ENCODE results near the gene PRR20G.

PRR20G gene

GRCh38 chr3:127255516-127255915 is 32.3 kb downstream of the PRR20G start:
- no peaks in the 10 kb centered on the region for H3K9me3 Mint-ChIP-seq
- H3K36me3 Mint-ChIP-seq (ENCODE audit: low read depth), result no peaks in the 10 kb centered on the region
- intact Hi-C loops (cut with micrococcal nuclease), result loop anchor here (5.0 kb wide), 1 partner anchor 202 kb away; no protein-coding TSS in a partner anchor
- H3K27me3 Mint-ChIP-seq, result peaks cover 13% of the 10 kb centered on the region
- no peak overlapping the region for H3K4me3 Mint-ChIP-seq
- H3K4me1 Mint-ChIP-seq (ENCODE audit: low read depth), result peaks cover 29% of the 10 kb centered on the region
- peak overlapping the region; percentile 1 for H3K27ac Mint-ChIP-seq

- Mint-ChIP-seq H3K9me3 (peaks cover 5% of the 10 kb centered on the region), H3K27me3 (peaks cover 12% of the 10 kb centered on the region), H3K27ac (no peak overlapping the region), H3K4me3 (no peak overlapping the region), H3K4me1 (ENCODE audit: low read depth) (peaks cover 28% of the 10 kb centered on the region), H3K36me3 (ENCODE audit: low read depth) (no peaks in the 10 kb centered on the region)
- intact Hi-C loops (cut with micrococcal nuclease), result loop anchor here (5.0 kb wide), 1 partner anchor 203 kb away; no protein-coding TSS in a partner anchor
Observed at GRCh38 chr3:127254730-127255129, 33.1 kb downstream of the PRR20G start.

GRCh38 chr3:127254033-127254644 is 33.7 kb downstream of the PRR20G start:
- intact Hi-C loops (cut with micrococcal nuclease), result no loop called here
- no peak overlapping the region for H3K4me3 Mint-ChIP-seq
- no peak overlapping the region for H3K27ac Mint-ChIP-seq
- peaks cover 22% of the 10 kb centered on the region for H3K4me1 Mint-ChIP-seq (ENCODE audit: low read depth)
- H3K9me3 Mint-ChIP-seq, result peaks cover 9% of the 10 kb centered on the region
- H3K27me3 Mint-ChIP-seq, result peaks cover 12% of the 10 kb centered on the region
- H3K36me3 Mint-ChIP-seq (ENCODE audit: low read depth), result no peaks in the 10 kb centered on the region

- intact Hi-C loops (cut with micrococcal nuclease), result no loop called here
- H3K4me3 Mint-ChIP-seq, result no peak overlapping the region
- no peak overlapping the region for H3K27ac Mint-ChIP-seq
- H3K4me1 Mint-ChIP-seq (ENCODE audit: low read depth), result peaks cover 21% of the 10 kb centered on the region
- peaks cover 12% of the 10 kb centered on the region for H3K27me3 Mint-ChIP-seq
- no peaks in the 10 kb centered on the region for H3K36me3 Mint-ChIP-seq (ENCODE audit: low read depth)
- peaks cover 16% of the 10 kb centered on the region for H3K9me3 Mint-ChIP-seq
Observed at GRCh38 chr3:127253491-127253890, 34.4 kb downstream of the PRR20G start.

GRCh38 chr3:127252446-127252845 is 35.4 kb downstream of the PRR20G start:
- H3K4me3 Mint-ChIP-seq, result no peak overlapping the region
- H3K9me3 Mint-ChIP-seq, result peaks cover 26% of the 10 kb centered on the region
- H3K36me3 Mint-ChIP-seq (ENCODE audit: low read depth), result no peaks in the 10 kb centered on the region
- peaks cover 19% of the 10 kb centered on the region for H3K4me1 Mint-ChIP-seq (ENCODE audit: low read depth)
- peaks cover 12% of the 10 kb centered on the region for H3K27me3 Mint-ChIP-seq
- no peak overlapping the region for H3K27ac Mint-ChIP-seq
- intact Hi-C loops (cut with micrococcal nuclease), result no loop called here

GRCh38 chr3:127250032-127250431 is 37.8 kb downstream of the PRR20G start:
- H3K36me3 Mint-ChIP-seq (ENCODE audit: low read depth), result no peaks in the 10 kb centered on the region

GRCh38 chr3:127247292-127247691 is 40.6 kb downstream of the PRR20G start:
- H3K9me3 Mint-ChIP-seq, result peaks cover 55% of the 10 kb centered on the region
- H3K4me1 Mint-ChIP-seq (ENCODE audit: low read depth), result no peaks in the 10 kb centered on the region
- H3K36me3 Mint-ChIP-seq (ENCODE audit: low read depth), result no peaks in the 10 kb centered on the region
- no peak overlapping the region for H3K27ac Mint-ChIP-seq
- no peak overlapping the region for H3K4me3 Mint-ChIP-seq
- intact Hi-C loops (cut with micrococcal nuclease), result no loop called here
- peaks cover 7% of the 10 kb centered on the region for H3K27me3 Mint-ChIP-seq

More at GRCh38 chr3:127250032-127250431, 37.8 kb downstream of the PRR20G start:
- intact Hi-C loops (cut with micrococcal nuclease), result no loop called here
- peaks cover 12% of the 10 kb centered on the region for H3K27me3 Mint-ChIP-seq
- H3K4me1 Mint-ChIP-seq (ENCODE audit: low read depth), result no peaks in the 10 kb centered on the region
- H3K4me3 Mint-ChIP-seq, result no peak overlapping the region
- H3K9me3 Mint-ChIP-seq, result peaks cover 49% of the 10 kb centered on the region
- H3K27ac Mint-ChIP-seq, result no peak overlapping the region

- Mint-ChIP-seq H3K4me3 (no peak overlapping the region), H3K36me3 (ENCODE audit: low read depth) (no peaks in the 10 kb centered on the region), H3K27me3 (peaks cover 2% of the 10 kb centered on the region), H3K27ac (no peak overlapping the region), H3K9me3 (peaks cover 20% of the 10 kb centered on the region), H3K4me1 (ENCODE audit: low read depth) (no peaks in the 10 kb centered on the region)
- intact Hi-C loops (cut with micrococcal nuclease), result no loop called here
Observed at GRCh38 chr3:127238602-127239001, 49.2 kb downstream of the PRR20G start.

- no peaks in the 10 kb centered on the region for H3K36me3 Mint-ChIP-seq (ENCODE audit: low read depth)
- peaks cover 20% of the 10 kb centered on the region for H3K9me3 Mint-ChIP-seq
- no peaks in the 10 kb centered on the region for H3K4me1 Mint-ChIP-seq (ENCODE audit: low read depth)
- H3K27me3 Mint-ChIP-seq, result peaks cover 2% of the 10 kb centered on the region
- H3K4me3 Mint-ChIP-seq, result no peak overlapping the region
- intact Hi-C loops (cut with micrococcal nuclease), result no loop called here
- no peak overlapping the region for H3K27ac Mint-ChIP-seq
Observed at GRCh38 chr3:127237835-127238234, 50.0 kb downstream of the PRR20G start.

- Mint-ChIP-seq H3K4me1 (ENCODE audit: low read depth) (no peaks in the 10 kb centered on the region), H3K27ac (no peak overlapping the region), H3K27me3 (peaks cover 2% of the 10 kb centered on the region), H3K4me3 (no peak overlapping the region), H3K9me3 (peaks cover 8% of the 10 kb centered on the region), H3K36me3 (ENCODE audit: low read depth) (no peaks in the 10 kb centered on the region)
- intact Hi-C loops (cut with micrococcal nuclease), result no loop called here
Observed at GRCh38 chr3:127235706-127236105, 52.1 kb downstream of the PRR20G start.

- Mint-ChIP-seq H3K4me3 (no peak overlapping the region), H3K9me3 (peaks cover 10% of the 10 kb centered on the region)
Observed at GRCh38 chr3:127234778-127235177, 53.1 kb downstream of the PRR20G start.

More at GRCh38 chr3:127234778-127235177, 53.1 kb downstream of the PRR20G start:
- intact Hi-C loops (cut with micrococcal nuclease), result no loop called here
- Mint-ChIP-seq H3K27me3 (peaks cover 2% of the 10 kb centered on the region), H3K4me1 (ENCODE audit: low read depth) (peaks cover 6% of the 10 kb centered on the region), H3K27ac (no peak overlapping the region), H3K36me3 (ENCODE audit: low read depth) (no peaks in the 10 kb centered on the region)
